Ovary (tissue), 3 donors: ENCODE data around the gene DACT1.

Experiments
- EP300 ChIP-seq: sonication (generic); formaldehyde crosslinking; IDR thresholded peaks from one replicate; pipeline ENCODE4 v1.6.1; 2017; ENCODE audit warnings: antibody characterized with exemption
- POLR2A ChIP-seq: fragments of 450-650 bp; IDR thresholded peaks from one replicate; pipeline ENCODE4 v1.6.1; 2017; ENCODE audit warnings: antibody characterized with exemption, mild to moderate bottlenecking, moderate library complexity
- TF ChIP-seq, protein P1 (sequence below), 3 donors: fragments of 450-650 bp in 2 of 3; fragments of 200-600 bp in 1 of 3; IDR thresholded peaks; one replicate each; pipeline versions ENCODE4 v1.5.1 to v1.8.0; 2016 to 2022; ENCODE audit warnings: antibody characterized with exemption in 3 of 3, mild to moderate bottlenecking in 1 of 3
- donor health status: DM: no; HTN: no; CAD: no.

DNA sequence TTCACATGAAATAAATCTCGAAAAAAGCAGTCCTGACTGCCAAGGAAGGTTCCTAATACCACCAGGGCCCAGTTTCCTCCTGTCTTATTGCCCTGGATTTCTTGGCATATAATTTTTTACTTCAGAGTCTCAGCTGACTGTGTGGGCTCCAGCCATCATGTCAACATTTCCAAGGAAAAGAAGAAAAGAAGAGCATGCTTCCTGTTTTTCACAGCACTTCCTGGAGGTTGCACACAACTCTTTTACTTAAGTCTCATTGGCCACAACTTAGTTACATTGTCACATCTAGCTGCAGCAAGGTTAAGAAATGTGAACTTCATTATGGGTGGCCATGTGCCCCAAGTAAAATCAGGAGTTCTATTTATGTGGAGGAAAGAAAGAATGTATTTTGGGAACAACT lies 24.3 kb downstream of the DACT1 start:
- TF ChIP-seq EP300 (no peak), POLR2A (no peak)
- TF ChIP-seq, protein P1, sequence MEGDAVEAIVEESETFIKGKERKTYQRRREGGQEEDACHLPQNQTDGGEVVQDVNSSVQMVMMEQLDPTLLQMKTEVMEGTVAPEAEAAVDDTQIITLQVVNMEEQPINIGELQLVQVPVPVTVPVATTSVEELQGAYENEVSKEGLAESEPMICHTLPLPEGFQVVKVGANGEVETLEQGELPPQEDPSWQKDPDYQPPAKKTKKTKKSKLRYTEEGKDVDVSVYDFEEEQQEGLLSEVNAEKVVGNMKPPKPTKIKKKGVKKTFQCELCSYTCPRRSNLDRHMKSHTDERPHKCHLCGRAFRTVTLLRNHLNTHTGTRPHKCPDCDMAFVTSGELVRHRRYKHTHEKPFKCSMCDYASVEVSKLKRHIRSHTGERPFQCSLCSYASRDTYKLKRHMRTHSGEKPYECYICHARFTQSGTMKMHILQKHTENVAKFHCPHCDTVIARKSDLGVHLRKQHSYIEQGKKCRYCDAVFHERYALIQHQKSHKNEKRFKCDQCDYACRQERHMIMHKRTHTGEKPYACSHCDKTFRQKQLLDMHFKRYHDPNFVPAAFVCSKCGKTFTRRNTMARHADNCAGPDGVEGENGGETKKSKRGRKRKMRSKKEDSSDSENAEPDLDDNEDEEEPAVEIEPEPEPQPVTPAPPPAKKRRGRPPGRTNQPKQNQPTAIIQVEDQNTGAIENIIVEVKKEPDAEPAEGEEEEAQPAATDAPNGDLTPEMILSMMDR (IDR thresholded peaks at IDR 0.05), result no peak
